Esophagus muscularis mucosa (tissue), 4 donors: Measurements from ENCODE around the gene IQSEC3.
"Not testable (repeated sequence)": the region's sequence is repeated elsewhere in the genome, so short reads cannot be mapped to it uniquely, and the experiment has no call there.

ENCODE experiments used
- CTCF ChIP-seq, 3 experiments: fragments of 200-600 bp in 2 of 3; fragments of 450-650 bp in 1 of 3; sonication (generic) in 2 of 3; IDR thresholded peaks; one replicate each; pipeline ENCODE4 v1.5.1; 2017 to 2019; ENCODE audit warnings: antibody characterized with exemption in 3 of 3, mild to moderate bottlenecking in 2 of 3, moderate library complexity in 1 of 3
- EP300 ChIP-seq: sonication (generic); formaldehyde crosslinking; IDR thresholded peaks from one replicate; pipeline ENCODE4 v1.6.1; 2017; ENCODE audit warnings: antibody characterized with exemption
- POLR2A ChIP-seq: fragments of 450-650 bp; IDR thresholded peaks from one replicate; pipeline ENCODE4 v1.6.1; 2017; ENCODE audit warnings: antibody characterized with exemption, moderate library complexity, mild to moderate bottlenecking, low read depth
- POLR2AphosphoS5 ChIP-seq, 2 donors: sonication (generic); formaldehyde crosslinking; IDR thresholded peaks; one replicate each; pipeline ENCODE4 v1.6.1; 2017; ENCODE audit warnings: antibody characterized with exemption in 2 of 2

DNA sequence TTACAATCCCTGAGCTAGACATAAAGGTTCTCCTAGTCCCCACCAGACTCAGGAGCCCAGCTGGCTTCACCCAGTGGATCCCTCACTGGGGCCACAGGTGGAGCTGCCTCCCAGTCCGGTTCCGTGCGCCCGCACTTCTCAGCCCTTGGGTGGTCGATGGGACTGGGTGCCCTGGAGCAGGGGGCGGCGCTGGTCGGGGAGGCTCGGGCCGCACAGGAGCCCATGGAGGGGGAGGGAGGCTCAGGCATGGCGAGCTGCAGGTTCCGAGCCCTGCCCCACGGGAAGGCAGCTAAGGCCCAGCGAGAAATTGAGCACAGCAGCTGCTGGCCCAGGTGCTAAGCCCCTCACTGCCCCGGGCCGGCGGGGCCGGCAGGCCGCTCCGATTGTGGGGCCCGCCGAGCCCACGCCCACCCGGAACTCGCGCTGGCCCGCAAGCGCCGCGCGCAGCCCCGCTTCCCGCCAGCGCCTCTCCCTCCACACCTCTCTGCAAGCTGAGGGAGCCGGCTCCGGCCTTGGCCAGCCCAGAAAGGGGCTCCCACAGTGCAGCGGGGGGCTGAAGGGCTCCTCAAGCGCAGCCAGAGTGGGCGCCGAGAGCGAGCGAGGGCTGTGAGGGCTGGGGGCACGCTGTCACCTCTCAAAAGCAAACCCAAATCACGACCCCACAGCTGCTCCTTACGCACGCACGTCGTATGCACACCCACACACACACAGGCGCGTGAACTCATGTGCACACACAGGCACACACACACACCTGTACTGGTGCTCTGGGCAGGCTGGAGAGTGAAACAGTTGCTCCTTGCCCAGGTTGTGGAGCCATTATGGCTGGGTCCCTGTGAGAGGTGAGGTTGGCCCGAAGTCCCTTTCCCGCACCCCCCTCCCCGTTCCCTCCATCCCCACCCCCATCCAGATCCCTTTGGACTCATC lies 121.7 kb downstream of the IQSEC3 start:
- not testable (repeated sequence) for TF ChIP-seq CTCF (IDR thresholded peaks at IDR 0.05); POLR2A; EP300; POLR2AphosphoS5 (IDR thresholded peaks at IDR 0.05)
